Hepatocyte (in vitro differentiated cells): ENCODE data around the gene OGFR. TPM values are rescaled to one million over a fixed set of nuclear protein-coding genes. Genes with fewer than 3 reads are reported as not detected.
"Not testable (repeated sequence)": the region's sequence is repeated elsewhere in the genome, so short reads cannot be mapped to it uniquely, and the experiment has no call there.

Source experiments
- DNase-seq: peaks from one replicate; pipeline ENCODE4 v3.0.0-alpha.2; 2016; ENCODE audit warnings: low spot score
- H2AFZ ChIP-seq: fragments of 200-600 bp; sonication (generic); 2 replicates; pipeline ENCODE4 v1.6.0; 2016; ENCODE audit warnings: antibody characterized with exemption, mild to moderate bottlenecking
- H3K27ac ChIP-seq: fragments of 200-600 bp; sonication (generic); 2 replicates; pipeline ENCODE4 v1.5.1; 2016; ENCODE audit warnings: mild to moderate bottlenecking
- H3K27me3 ChIP-seq: fragments of 200-600 bp; sonication (generic); 2 replicates; pipeline ENCODE4 v1.6.1; 2016
- H3K36me3 ChIP-seq: fragments of 200-600 bp; sonication (generic); replicated peaks from 2 replicates; pipeline ENCODE4 v1.5.1; 2016; ENCODE audit warnings: low read depth; ENCODE audit not compliant: insufficient read depth
- H3K4me1 ChIP-seq: fragments of 200-600 bp; sonication (generic); 2 replicates; pipeline ENCODE4 v1.5.1; 2016; ENCODE audit warnings: mild to moderate bottlenecking, moderate library complexity; ENCODE audit not compliant: insufficient read depth
- H3K4me2 ChIP-seq: fragments of 200-600 bp; sonication (generic); 2 replicates; pipeline ENCODE4 v1.6.0; 2016
- H3K4me3 ChIP-seq: fragments of 200-600 bp; sonication (generic); 2 replicates; pipeline ENCODE4 v1.5.1; 2016; ENCODE audit warnings: mild to moderate bottlenecking
- H3K79me2 ChIP-seq: fragments of 200-600 bp; sonication (generic); 2 replicates; pipeline ENCODE4 v1.6.0; 2017; ENCODE audit warnings: mild to moderate bottlenecking
- H3K9me2 ChIP-seq: fragments of 200-600 bp; sonication (generic); replicated peaks from 2 replicates; pipeline ENCODE4 v1.6.0; 2017; ENCODE audit warnings: mild to moderate bottlenecking; ENCODE audit not compliant: insufficient read depth
- H3K9me3 ChIP-seq: fragments of 200-600 bp; sonication (generic); 2 replicates; pipeline ENCODE4 v1.5.1; 2016; ENCODE audit warnings: low read depth, mild to moderate bottlenecking
- H4K20me1 ChIP-seq: fragments of 200-600 bp; sonication (generic); 2 replicates; pipeline ENCODE4 v1.6.0; 2016; ENCODE audit warnings: mild to moderate bottlenecking; ENCODE audit not compliant: insufficient read depth, poor library complexity, severe bottlenecking
- EZH2 ChIP-seq: fragments of 200-600 bp; sonication (generic); IDR thresholded peaks from 2 replicates; pipeline ENCODE4 v1.6.1; 2016; ENCODE audit warnings: antibody characterized with exemption, mild to moderate bottlenecking, borderline replicate concordance
- EZH2phosphoT487 ChIP-seq: fragments of 200-600 bp; sonication (generic); IDR thresholded peaks from one replicate; pipeline ENCODE4 v1.6.1; 2018; ENCODE audit warnings: antibody characterized with exemption, mild to moderate bottlenecking, low read depth, moderate library complexity; ENCODE audit not compliant: unreplicated experiment, severe bottlenecking
- WGBS: methylation state at CpG from one replicate; pipeline ENCODE4 v1.1.6; 2016; ENCODE audit warnings: low lambda C conversion rate; ENCODE audit errors: missing lambda C conversion rate; 5-methylcytosine and 5-hydroxymethylcytosine counted together
- polyA plus RNA-seq: library from polyadenylated mRNA; unstranded; fragments of >200 nt; fragmentation: Nextera tagmentation; extraction: Ambion mirVana; gene quantifications from 2 replicates; pipeline ENCODE4 v1.2.1, GENCODE V29; 2016
- total RNA-seq: library from RNA; depleted of rRNA; stranded (reverse); fragments of >200 nt; gene quantifications from 2 replicates; pipeline ENCODE4 v1.2.3, GENCODE V29; 2014
- TF ChIP-seq, protein P1 (sequence below): fragments of 200-600 bp; sonication (generic); IDR thresholded peaks from 2 replicates; pipeline ENCODE4 v1.5.1; 2016; ENCODE audit warnings: antibody characterized with exemption, mild to moderate bottlenecking; ENCODE audit not compliant: poor library complexity

The OGFR gene
- total and polyA plus RNA-seq, 2 experiments from 2014 or later, result 47.6 to 80.8 TPM

DNA sequence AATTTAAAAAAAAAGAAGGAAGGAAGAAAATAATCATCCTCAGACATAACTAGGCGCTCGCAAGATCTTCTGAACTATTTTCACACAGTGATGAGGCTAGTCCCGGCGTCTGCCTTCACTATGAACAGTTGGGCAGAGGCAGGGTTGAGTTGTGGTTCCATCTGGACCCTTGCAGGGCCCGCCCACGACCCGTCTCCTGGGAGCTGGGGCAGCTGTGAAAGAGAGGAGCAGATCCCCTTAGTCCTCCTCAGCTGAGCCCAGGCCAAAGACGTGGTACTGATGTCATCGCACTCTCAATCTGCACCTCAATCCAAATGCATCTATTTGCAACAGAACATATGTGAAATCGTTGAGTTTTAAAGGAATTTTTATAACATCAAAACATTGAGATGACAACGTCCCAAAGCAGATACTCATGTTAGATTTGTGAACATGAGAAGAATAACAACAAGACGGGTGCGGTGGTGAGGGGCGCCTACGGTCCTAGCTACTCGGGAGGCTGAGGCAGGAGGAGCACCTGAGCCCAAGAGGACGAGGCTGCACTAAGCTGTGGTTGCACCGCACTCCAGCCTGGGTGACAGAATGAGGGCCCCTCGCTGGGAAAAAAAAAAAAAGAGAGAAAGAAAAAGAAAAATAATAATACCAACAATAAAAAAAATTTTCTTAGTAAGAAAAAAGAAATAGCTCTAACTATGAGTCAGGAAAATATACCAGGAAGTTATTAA is 41.7 kb downstream of the OGFR start:
- Histone ChIP-seq H3K79me2 (no peaks in the 10 kb centered on the region), H3K9me2 (no peaks in the 10 kb centered on the region), H2AFZ (no peak overlapping the region), H3K27me3 (no peaks in the 10 kb centered on the region), H3K9me3 (no peaks in the 10 kb centered on the region), H3K4me2 (no peak overlapping the region), H3K36me3 (no peaks in the 10 kb centered on the region), H4K20me1 (no peaks in the 10 kb centered on the region), H3K4me3 (no peak overlapping the region), H3K27ac (no peak overlapping the region), H3K4me1 (no peaks in the 10 kb centered on the region)
- 94% methylated on average over 19 of the region's 19 CpGs for WGBS
- TF ChIP-seq, protein P1, sequence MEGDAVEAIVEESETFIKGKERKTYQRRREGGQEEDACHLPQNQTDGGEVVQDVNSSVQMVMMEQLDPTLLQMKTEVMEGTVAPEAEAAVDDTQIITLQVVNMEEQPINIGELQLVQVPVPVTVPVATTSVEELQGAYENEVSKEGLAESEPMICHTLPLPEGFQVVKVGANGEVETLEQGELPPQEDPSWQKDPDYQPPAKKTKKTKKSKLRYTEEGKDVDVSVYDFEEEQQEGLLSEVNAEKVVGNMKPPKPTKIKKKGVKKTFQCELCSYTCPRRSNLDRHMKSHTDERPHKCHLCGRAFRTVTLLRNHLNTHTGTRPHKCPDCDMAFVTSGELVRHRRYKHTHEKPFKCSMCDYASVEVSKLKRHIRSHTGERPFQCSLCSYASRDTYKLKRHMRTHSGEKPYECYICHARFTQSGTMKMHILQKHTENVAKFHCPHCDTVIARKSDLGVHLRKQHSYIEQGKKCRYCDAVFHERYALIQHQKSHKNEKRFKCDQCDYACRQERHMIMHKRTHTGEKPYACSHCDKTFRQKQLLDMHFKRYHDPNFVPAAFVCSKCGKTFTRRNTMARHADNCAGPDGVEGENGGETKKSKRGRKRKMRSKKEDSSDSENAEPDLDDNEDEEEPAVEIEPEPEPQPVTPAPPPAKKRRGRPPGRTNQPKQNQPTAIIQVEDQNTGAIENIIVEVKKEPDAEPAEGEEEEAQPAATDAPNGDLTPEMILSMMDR, result no peak
- TF ChIP-seq EZH2phosphoT487 (no peak), EZH2 (no peak)
- DNase-seq, result no peak

DNA sequence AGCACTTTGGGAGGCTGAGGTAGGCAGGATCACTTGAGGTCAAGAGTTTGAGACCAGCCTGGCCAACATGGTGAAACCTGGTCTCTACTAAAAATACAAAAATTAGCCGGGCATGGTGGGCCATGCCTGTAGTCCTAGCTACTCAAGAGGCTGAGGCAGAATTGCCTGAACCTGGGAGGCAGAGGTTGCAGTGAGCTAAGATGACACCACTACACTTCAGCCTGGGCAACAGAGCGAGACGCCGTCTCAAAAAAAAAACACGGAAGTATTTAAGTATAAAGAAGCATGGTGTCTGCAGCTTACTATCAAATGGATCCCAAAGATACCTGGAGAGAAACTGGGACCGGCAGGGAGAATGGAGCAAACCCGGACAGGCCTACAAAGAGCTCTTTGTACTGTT is 44.3 kb downstream of the OGFR start:
- 97% methylated on average over 7 of the region's 7 CpGs for WGBS
- H3K4me2 ChIP-seq, H3K27me3 ChIP-seq, H2AFZ ChIP-seq, H3K9me3 ChIP-seq, H3K36me3 ChIP-seq, H3K4me3 ChIP-seq, H3K79me2 ChIP-seq, H4K20me1 ChIP-seq, H3K9me2 ChIP-seq, H3K27ac ChIP-seq, H3K4me1 ChIP-seq, DNase-seq: not testable (repeated sequence)

DNA sequence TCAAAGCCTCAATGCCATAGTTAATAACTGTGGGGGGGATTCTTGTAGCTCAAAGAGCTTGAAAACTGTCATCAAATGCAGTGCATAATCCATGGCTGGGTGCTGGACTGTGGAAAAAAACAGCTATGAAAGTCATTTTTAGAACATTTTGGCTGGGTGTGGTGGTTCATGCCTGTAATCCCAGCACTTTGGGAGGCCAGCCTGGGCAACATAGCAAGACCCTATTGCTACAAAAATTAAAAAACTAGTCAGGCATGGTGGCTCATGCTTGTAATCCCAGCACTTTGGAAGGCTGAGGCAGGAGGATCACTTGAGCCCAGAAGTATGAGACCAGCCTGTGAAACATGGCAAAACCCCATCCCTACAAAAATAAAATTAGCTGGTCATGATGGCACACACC is 44.8 kb downstream of the OGFR start:
- no peaks in the 10 kb centered on the region for H3K79me2 ChIP-seq

DNA sequence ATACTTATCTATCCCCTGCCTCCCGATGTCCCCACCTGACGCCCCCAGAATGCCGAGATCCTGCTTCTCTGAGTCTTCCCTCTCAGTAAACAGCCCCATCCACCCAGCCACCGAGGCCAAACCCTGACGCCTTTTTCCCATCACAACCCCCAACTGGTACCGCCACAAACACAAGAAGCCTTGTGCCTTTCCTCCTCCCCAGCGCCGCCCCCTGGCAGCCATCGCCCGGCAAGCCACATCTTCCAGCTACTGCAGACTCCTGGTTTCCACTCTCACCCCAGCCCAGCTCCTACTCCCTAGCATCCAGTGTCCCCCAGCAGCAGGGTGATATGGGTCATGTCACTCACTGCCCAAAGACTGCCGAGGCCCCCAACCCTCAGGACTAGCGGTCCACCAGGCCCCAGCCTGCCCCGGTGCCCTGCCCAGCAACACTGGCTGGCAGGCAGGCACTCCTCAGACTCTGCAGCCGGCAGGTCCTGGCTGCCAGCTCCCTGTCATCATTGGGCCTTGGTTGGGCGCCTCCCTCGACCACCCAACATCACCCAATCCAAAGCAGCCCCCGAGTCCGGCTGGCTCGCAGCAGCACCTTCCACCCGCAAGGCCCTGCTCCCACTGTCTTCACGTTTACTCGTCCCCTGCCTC is 45.8 kb downstream of the OGFR start:
- Histone ChIP-seq H3K4me3 (no peak overlapping the region), H3K27ac (no peak overlapping the region), H3K9me2 (no peaks in the 10 kb centered on the region), H3K36me3 (no peaks in the 10 kb centered on the region), H3K4me2 (no peak overlapping the region), H3K9me3 (no peaks in the 10 kb centered on the region), H3K4me1 (no peaks in the 10 kb centered on the region), H2AFZ (no peak overlapping the region), H3K27me3 (no peaks in the 10 kb centered on the region), H4K20me1 (no peaks in the 10 kb centered on the region), H3K79me2 (peaks cover 2% of the 10 kb centered on the region)
- DNase-seq, result no peak
- no peak for TF ChIP-seq EZH2phosphoT487
- TF ChIP-seq, protein P1, result no peak
- TF ChIP-seq EZH2, result no peak
- WGBS, result 94% methylated on average over 22 of the region's 22 CpGs

More for the DNA sequence above, 44.8 kb downstream of the OGFR start:
- H3K27me3 ChIP-seq, result no peaks in the 10 kb centered on the region
- no peak overlapping the region for H3K4me2 ChIP-seq
- TF ChIP-seq, protein P1, result no peak
- TF ChIP-seq EZH2phosphoT487, result no peak
- no peak for TF ChIP-seq EZH2
- H3K9me3 ChIP-seq, result no peaks in the 10 kb centered on the region
- DNase-seq, result no peak
- no peaks in the 10 kb centered on the region for H3K9me2 ChIP-seq
- no peaks in the 10 kb centered on the region for H3K36me3 ChIP-seq
- H4K20me1 ChIP-seq, result no peaks in the 10 kb centered on the region
- H3K27ac ChIP-seq, result no peak overlapping the region
- no peak overlapping the region for H2AFZ ChIP-seq
- no peaks in the 10 kb centered on the region for H3K4me1 ChIP-seq
- no peak overlapping the region for H3K4me3 ChIP-seq
